Cardiac muscle cell (in vitro differentiated cells and primary cell): ENCODE results near the gene GNB5. TPM values are rescaled to one million over a fixed set of nuclear protein-coding genes. Genes with fewer than 3 reads are reported as not detected.

Experiments used
- DNase-seq, 2 donors: peaks; one replicate each; pipeline versions ENCODE4 v3.0.0 to v3.0.0-alpha.2; 2010 to 2017; ENCODE audit warnings: low read depth in 1 of 2, low spot score in 1 of 2
- H3K27ac ChIP-seq: fragments of 200-600 bp; sonication (generic); 2 replicates; pipeline ENCODE4 v1.5.1; 2016
- H3K27me3 ChIP-seq: fragments of 200-600 bp; sonication (generic); 2 replicates; pipeline ENCODE4 v1.6.0; 2016; ENCODE audit warnings: control low read depth
- H3K36me3 ChIP-seq: fragments of 200-600 bp; sonication (generic); 2 replicates; pipeline ENCODE4 v1.5.1; 2016; ENCODE audit warnings: control low read depth
- H3K4me1 ChIP-seq: fragments of 200-600 bp; sonication (generic); 2 replicates; pipeline ENCODE4 v1.8.1; 2017; ENCODE audit warnings: low read depth, mild to moderate bottlenecking, mixed run types
- H3K4me3 ChIP-seq: fragments of 200-600 bp; sonication (generic); 2 replicates; pipeline ENCODE4 v1.5.1; 2016; ENCODE audit warnings: mild to moderate bottlenecking
- H3K9me3 ChIP-seq: fragments of 200-600 bp; sonication (generic); 2 replicates; pipeline ENCODE4 v1.5.1; 2017; ENCODE audit warnings: low read depth, mild to moderate bottlenecking, control low read depth
- CTCF ChIP-seq: IDR thresholded peaks from 2 replicates; pipeline ENCODE4 v1.5.1; 2012; ENCODE audit warnings: low read depth, mild to moderate bottlenecking, low read length
- polyA plus RNA-seq: library from polyadenylated mRNA; unstranded; fragments of >200 nt; fragmentation: Nextera tagmentation; extraction: Ambion mirVana; gene quantifications from 2 replicates; pipeline ENCODE4 v1.2.1, GENCODE V29; 2016
- total RNA-seq: library from RNA; depleted of rRNA; stranded (reverse); fragments of >200 nt; gene quantifications from 2 replicates; pipeline ENCODE4 v1.2.3, GENCODE V29; 2016

GNB5 gene
- total and polyA plus RNA-seq, 2 experiments from 2014 or later, result 31.2 to 50.2 TPM

GRCh38 chr15:52071570-52071969, 119.6 kb downstream of the GNB5 start:
- Histone ChIP-seq H3K4me3 (no peak overlapping the region), H3K9me3 (no peaks in the 10 kb centered on the region), H3K4me1 (no peaks in the 10 kb centered on the region), H3K27ac (no peak overlapping the region), H3K27me3 (no peaks in the 10 kb centered on the region), H3K36me3 (no peaks in the 10 kb centered on the region)
- DNase-seq, result no peak
- no peak for TF ChIP-seq CTCF

GRCh38 chr15:52069559-52069958, 121.6 kb downstream of the GNB5 start:
- Histone ChIP-seq H3K4me1 (no peaks in the 10 kb centered on the region), H3K4me3 (no peak overlapping the region), H3K27me3 (no peaks in the 10 kb centered on the region), H3K36me3 (peaks cover 5% of the 10 kb centered on the region), H3K27ac (no peak overlapping the region), H3K9me3 (no peaks in the 10 kb centered on the region)
- TF ChIP-seq CTCF, result no peak
- DNase-seq, result no peak

- no peaks in the 10 kb centered on the region for H3K27me3 ChIP-seq
- peak in 1 of 2 donors; percentile 33 for DNase-seq
- H3K36me3 ChIP-seq, result peaks cover 13% of the 10 kb centered on the region
- H3K4me1 ChIP-seq, result no peaks in the 10 kb centered on the region
- H3K27ac ChIP-seq, result no peak overlapping the region
- no peak for TF ChIP-seq CTCF
- no peaks in the 10 kb centered on the region for H3K9me3 ChIP-seq
- H3K4me3 ChIP-seq, result no peak overlapping the region
These were observed 123.1 kb downstream of the GNB5 start for GRCh38 chr15:52068004-52068615.

- H3K4me1 ChIP-seq, result no peaks in the 10 kb centered on the region
- no peak overlapping the region for H3K27ac ChIP-seq
- DNase-seq, result no peak
- TF ChIP-seq CTCF, result no peak
- no peaks in the 10 kb centered on the region for H3K27me3 ChIP-seq
- H3K9me3 ChIP-seq, result no peaks in the 10 kb centered on the region
- H3K36me3 ChIP-seq, result peaks cover 19% of the 10 kb centered on the region
- no peak overlapping the region for H3K4me3 ChIP-seq
These were observed 123.7 kb downstream of the GNB5 start for GRCh38 chr15:52067545-52067926.

- peaks cover 24% of the 10 kb centered on the region for H3K36me3 ChIP-seq
- H3K4me3 ChIP-seq, result no peak overlapping the region
- H3K27ac ChIP-seq, result no peak overlapping the region
- TF ChIP-seq CTCF, result no peak
- H3K9me3 ChIP-seq, result no peaks in the 10 kb centered on the region
- no peak for DNase-seq
- no peaks in the 10 kb centered on the region for H3K27me3 ChIP-seq
- H3K4me1 ChIP-seq, result no peaks in the 10 kb centered on the region
These were observed 124.2 kb downstream of the GNB5 start for GRCh38 chr15:52066842-52067544.

Other genes starting within 250 kb of the GNB5 start
- gene LEO1, start 219.6 kb downstream of the GNB5 start, total RNA-seq, result 16.9 and 19.1 TPM in 2 replicates
- gene LEO1, start 219.6 kb downstream of the GNB5 start, polyA plus RNA-seq, result 19.5 and 26.8 TPM in 2 replicates
- gene MAPK6, start 172.2 kb downstream of the GNB5 start, total RNA-seq, result 24.7 and 33.4 TPM in 2 replicates
- gene MAPK6, start 172.2 kb downstream of the GNB5 start, polyA plus RNA-seq, result 14.1 and 18.4 TPM in 2 replicates
- 0.36 TPM in 1 of 2 replicates, not detected in the other for gene BCL2L10, start 78.6 kb downstream of the GNB5 start, total RNA-seq
- not detected in 2 replicates for gene BCL2L10, start 78.6 kb downstream of the GNB5 start, polyA plus RNA-seq
- 3.7 and 8.5 TPM in 2 replicates for gene MYO5C, start 104.4 kb upstream of the GNB5 start, total RNA-seq
- gene MYO5C, start 104.4 kb upstream of the GNB5 start, polyA plus RNA-seq, result 1.0 and 2.9 TPM in 2 replicates